HepG2 (cell line): ENCODE measurements around the gene SLC13A3. TPM values are rescaled to one million over a fixed set of nuclear protein-coding genes. Genes with fewer than 3 reads are reported as not detected.

Source experiments
- CBFB ChIP-seq: sonication (generic); formaldehyde crosslinking; IDR thresholded peaks from 2 replicates; pipeline ENCODE4 v1.4.0; 2020; ENCODE audit warnings: missing genetic modification reagents
- HHEX ChIP-seq: IDR thresholded peaks from 2 replicates; pipeline ENCODE4 v1.6.1; 2016; ENCODE audit warnings: control low read depth
- HOMEZ ChIP-seq: IDR thresholded peaks from 2 replicates; pipeline ENCODE4 v1.6.1; 2016; ENCODE audit warnings: low read depth
- MNT ChIP-seq: fragments of 450-650 bp; IDR thresholded peaks from 2 replicates; pipeline ENCODE4 v1.6.1; 2016
- PBX2 ChIP-seq: IDR thresholded peaks from 2 replicates; pipeline ENCODE4 v1.6.1; 2016; ENCODE audit warnings: control low read depth
- PRDM10 ChIP-seq: sonication (generic); formaldehyde crosslinking; IDR thresholded peaks from 2 replicates; pipeline ENCODE4 v1.4.0; 2020; ENCODE audit warnings: low read depth, missing genetic modification reagents
- SETDB1 ChIP-seq: sonication (generic); formaldehyde crosslinking; IDR thresholded peaks from 2 replicates; pipeline ENCODE4 v1.5.1; 2020; ENCODE audit warnings: missing genetic modification reagents, mild to moderate bottlenecking, borderline replicate concordance
- SMAD1 ChIP-seq: sonication (generic); formaldehyde crosslinking; IDR thresholded peaks from 2 replicates; pipeline ENCODE4 v1.4.0; 2020; ENCODE audit warnings: missing genetic modification reagents, low read depth, mild to moderate bottlenecking, borderline replicate concordance
- ZEB1 ChIP-seq: IDR thresholded peaks from 2 replicates; pipeline ENCODE4 v1.6.1; 2012; ENCODE audit warnings: mild to moderate bottlenecking, low read depth, inconsistent platforms; ENCODE audit not compliant: insufficient replicate concordance
- ZFX ChIP-seq: sonication (generic); formaldehyde crosslinking; IDR thresholded peaks from 2 replicates; pipeline ENCODE4 v1.4.0; 2020; ENCODE audit warnings: mild to moderate bottlenecking, low read depth, missing genetic modification reagents, moderate library complexity
- ZIK1 ChIP-seq: sonication (generic); formaldehyde crosslinking; IDR thresholded peaks from 2 replicates; pipeline ENCODE4 v1.5.0; 2020; ENCODE audit warnings: mild to moderate bottlenecking, low read depth, missing genetic modification reagents, borderline replicate concordance
- ZKSCAN8 ChIP-seq: IDR thresholded peaks from 2 replicates; pipeline ENCODE4 v1.6.1; 2016; ENCODE audit warnings: borderline replicate concordance, missing genetic modification reagents, missing compliant biosample characterization
- ZNF350 ChIP-seq: sonication (generic); formaldehyde crosslinking; IDR thresholded peaks from 2 replicates; pipeline ENCODE4 v1.4.0; 2020; ENCODE audit warnings: mild to moderate bottlenecking, low read depth, missing genetic modification reagents, borderline replicate concordance
- ZNF558 ChIP-seq: sonication (generic); formaldehyde crosslinking; IDR thresholded peaks from 2 replicates; pipeline ENCODE4 v1.9.0; 2022; ENCODE audit warnings: mild to moderate bottlenecking, missing genetic modification reagents, borderline replicate concordance
- ZNF75D ChIP-seq: sonication (generic); formaldehyde crosslinking; IDR thresholded peaks from 2 replicates; pipeline ENCODE4 v1.8.1; 2023; ENCODE audit warnings: missing genetic modification reagents, mild to moderate bottlenecking, borderline replicate concordance
- ZNF761 ChIP-seq: sonication (generic); formaldehyde crosslinking; conservative IDR thresholded peaks from 2 replicates; pipeline ENCODE4 v1.4.0; 2020; ENCODE audit warnings: mild to moderate bottlenecking, missing genetic modification reagents
- ZSCAN29 ChIP-seq: sonication (generic); formaldehyde crosslinking; conservative IDR thresholded peaks from 2 replicates; pipeline ENCODE4 v1.4.0; 2020; ENCODE audit warnings: mild to moderate bottlenecking, missing genetic modification reagents
- ZXDC ChIP-seq: sonication (generic); formaldehyde crosslinking; IDR thresholded peaks from 2 replicates; pipeline ENCODE4 v1.5.0; 2020; ENCODE audit warnings: mild to moderate bottlenecking, missing genetic modification reagents
- polyA plus RNA-seq, 8 experiments: library from polyadenylated mRNA; depleted of rRNA in 3 of 8; stranded (reverse) in 7 of 8; unstranded in 1 of 8; fragments of >200 nt; fragmentation: Illumina TruSeq in 4 of 8; extraction: Trizol in 4 of 8; gene quantifications; 2 replicates each; pipeline versions ENCODE4 v1.2.1 to v1.2.3, GENCODE V29; 2011 to 2016; ENCODE audit warnings: low read depth in 4 of 8, missing spikeins in 1 of 8, mixed read lengths in 1 of 8; ENCODE audit not compliant: insufficient read depth in 1 of 8
- total RNA-seq, 5 experiments: library from RNA; depleted of rRNA; stranded (reverse); fragments of >200 nt; fragmentation: Illumina TruSeq; extraction: Trizol; gene quantifications; 2 replicates each; pipeline ENCODE4 v1.2.3, GENCODE V29; 2016; ENCODE audit warnings: low read depth in 1 of 5

SLC13A3 gene
- total and polyA plus RNA-seq, 2 of the 13 experiments (the other 11 are each of a cell fraction or from before 2014, with no cell fraction given) = 66.5 to 76.0 TPM

GRCh38 chr20:46607191-46607848 lies 43.9 kb downstream of the SLC13A3 start (continued):
- TF ChIP-seq PRDM10 = peak; percentile 65
- no peak for TF ChIP-seq PBX2 (CRISPR knock-in tag)
- TF ChIP-seq ZIK1 (CRISPR knock-in tag) = no peak
- no peak for TF ChIP-seq ZNF75D
- TF ChIP-seq ZKSCAN8 (CRISPR knock-in tag) = peak; percentile 79; the same call in 1 of the 2 replicates
- TF ChIP-seq HHEX (CRISPR knock-in tag) = peak; percentile 56; the same call in 1 of the 2 replicates
- TF ChIP-seq ZNF350 (CRISPR knock-in tag) = peak; percentile 92
- no peak for TF ChIP-seq ZNF558 (CRISPR knock-in tag)
- no peak for TF ChIP-seq SETDB1 (CRISPR knock-in tag)
- peak; percentile 82 for TF ChIP-seq ZFX (CRISPR knock-in tag)
- peak; percentile 76 for TF ChIP-seq ZNF761
- peak; percentile 96 for TF ChIP-seq HOMEZ (CRISPR knock-in tag)
- TF ChIP-seq SMAD1 = peak; percentile 73
- TF ChIP-seq ZEB1 = no peak
- TF ChIP-seq ZSCAN29 (CRISPR knock-in tag) = 0 out of 2 replicates have a peak, but pooled peaks have one; percentile 35
- TF ChIP-seq ZXDC (CRISPR knock-in tag) = no peak
- peak; percentile 66; the same call in 1 of the 2 replicates for TF ChIP-seq CBFB (CRISPR knock-in tag)
- TF ChIP-seq MNT = no peak
